HG02840 (cell line): ENCODE data around the gene TPBGL.
"Not testable (repeated sequence)": the region's sequence is repeated elsewhere in the genome, so short reads cannot be mapped to it uniquely, and the experiment has no call there.

Experiments
- ATAC-seq: cut with Tn5 transposase; IDR thresholded peaks from one replicate; pipeline ENCODE4 v1.9.1; 2021; ENCODE audit warnings: mild to moderate bottlenecking, moderate library complexity, moderate number of reproducible peaks; ENCODE audit not compliant: unreplicated experiment, low FRiP score

The TPBGL gene

GRCh38 chr11:75270896-75271418 lies 30.4 kb downstream of the TPBGL start:
- ATAC-seq = no peak

- no peak for ATAC-seq
Measured at GRCh38 chr11:75271730-75272129, 31.2 kb downstream of the TPBGL start.

GRCh38 chr11:75272391-75272790 lies 31.8 kb downstream of the TPBGL start:
- ATAC-seq = no peak

- no peak for ATAC-seq
Measured at GRCh38 chr11:75272821-75273301, 32.3 kb downstream of the TPBGL start.

- no peak for ATAC-seq
Measured at GRCh38 chr11:75273411-75274391, 33.1 kb downstream of the TPBGL start.

GRCh38 chr11:75274716-75275115 lies 34.1 kb downstream of the TPBGL start:
- not testable (repeated sequence) for ATAC-seq

GRCh38 chr11:75275581-75275980 lies 35.0 kb downstream of the TPBGL start:
- ATAC-seq = no peak

GRCh38 chr11:75276186-75276585 lies 35.6 kb downstream of the TPBGL start:
- no peak for ATAC-seq

GRCh38 chr11:75276686-75277085 lies 36.1 kb downstream of the TPBGL start:
- no peak for ATAC-seq

- no peak for ATAC-seq
Measured at GRCh38 chr11:75277211-75277805, 36.7 kb downstream of the TPBGL start.

GRCh38 chr11:75277991-75278790 lies 37.6 kb downstream of the TPBGL start:
- ATAC-seq = no peak

- ATAC-seq = no peak
Measured at GRCh38 chr11:75279273-75279672, 38.7 kb downstream of the TPBGL start.

GRCh38 chr11:75280227-75280701 lies 39.7 kb downstream of the TPBGL start:
- ATAC-seq = no peak

- ATAC-seq = no peak
Measured at GRCh38 chr11:75280770-75281468, 40.3 kb downstream of the TPBGL start.

GRCh38 chr11:75281469-75282095 lies 41.0 kb downstream of the TPBGL start:
- no peak for ATAC-seq

- no peak for ATAC-seq
Measured at GRCh38 chr11:75283391-75283931, 42.9 kb downstream of the TPBGL start.

- no peak for ATAC-seq
Measured at GRCh38 chr11:75285776-75286360, 45.3 kb downstream of the TPBGL start.

GRCh38 chr11:75286826-75287465 lies 46.4 kb downstream of the TPBGL start:
- no peak for ATAC-seq
